HL-60 (cell line): Measurements from ENCODE around the gene ZNF521.

Experiments
- CTCF ChIP-seq: IDR thresholded peaks from one replicate; pipeline ENCODE4 v1.5.1; 2011; ENCODE audit warnings: low read length, control low read depth, inconsistent platforms; ENCODE audit not compliant: insufficient read depth
- POLR2AphosphoS5 ChIP-seq: IDR thresholded peaks from 2 replicates; pipeline ENCODE4 v1.6.1; 2012; ENCODE audit warnings: low read depth
- REST ChIP-seq: IDR thresholded peaks from 2 replicates; pipeline ENCODE4 v1.6.1; 2012; ENCODE audit warnings: low read depth; ENCODE audit not compliant: insufficient replicate concordance

- TF ChIP-seq CTCF (no peak), POLR2AphosphoS5 (no peak), REST (no peak)
Measured at GRCh38 chr18:25044694-25045093, 307.3 kb downstream of the ZNF521 start.
